GM19351 (cell line): ENCODE data around the gene LIMS1.
"Not testable (repeated sequence)": the region's sequence is repeated elsewhere in the genome, so short reads cannot be mapped to it uniquely, and the experiment has no call there.

ENCODE experiments used
- ATAC-seq: cut with Tn5 transposase; IDR thresholded peaks from one replicate; pipeline ENCODE4 v1.9.1; 2021; ENCODE audit warnings: mild to moderate bottlenecking, moderate library complexity; ENCODE audit not compliant: unreplicated experiment

LIMS1 gene

GRCh38 chr2:108548208-108549003, 14.1 kb downstream of the LIMS1 start:
- no peak for ATAC-seq

GRCh38 chr2:108552566-108552965, 18.3 kb downstream of the LIMS1 start:
- no peak for ATAC-seq

GRCh38 chr2:108553209-108553919, 19.1 kb downstream of the LIMS1 start:
- no peak for ATAC-seq

- no peak for ATAC-seq
Measured at GRCh38 chr2:108554528-108554927, 20.3 kb downstream of the LIMS1 start.

- no peak for ATAC-seq
Measured at GRCh38 chr2:108555572-108555971, 21.3 kb downstream of the LIMS1 start.

GRCh38 chr2:108556581-108556980, 22.3 kb downstream of the LIMS1 start:
- ATAC-seq = not testable (repeated sequence)

- ATAC-seq = no peak
Measured at GRCh38 chr2:108560241-108560811, 26.1 kb downstream of the LIMS1 start.

- peak; percentile 45 for ATAC-seq
Measured at GRCh38 chr2:108560895-108561530, 26.7 kb downstream of the LIMS1 start.

DNA sequence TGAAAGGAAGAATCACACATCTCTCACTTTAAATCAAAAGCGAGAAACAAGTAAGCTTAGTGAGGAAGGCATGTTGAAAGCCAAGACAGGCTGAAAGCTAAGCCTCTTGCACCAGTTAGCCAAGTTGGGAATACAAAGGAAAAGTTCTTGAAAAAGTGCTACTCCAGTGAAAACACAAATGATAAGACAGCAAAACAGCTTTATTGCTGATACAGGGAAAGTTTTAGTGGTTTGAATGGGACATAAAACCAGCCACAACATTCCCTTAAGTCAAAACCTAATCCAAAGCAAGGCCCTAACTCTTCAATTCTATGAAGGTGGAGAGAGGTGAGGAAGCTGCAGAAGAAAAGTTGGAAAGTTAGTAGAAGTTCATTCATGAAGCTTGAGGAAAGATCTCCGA, 28.0 kb downstream of the LIMS1 start:
- no peak for ATAC-seq

GRCh38 chr2:108564510-108564909, 30.2 kb downstream of the LIMS1 start:
- no peak for ATAC-seq

DNA sequence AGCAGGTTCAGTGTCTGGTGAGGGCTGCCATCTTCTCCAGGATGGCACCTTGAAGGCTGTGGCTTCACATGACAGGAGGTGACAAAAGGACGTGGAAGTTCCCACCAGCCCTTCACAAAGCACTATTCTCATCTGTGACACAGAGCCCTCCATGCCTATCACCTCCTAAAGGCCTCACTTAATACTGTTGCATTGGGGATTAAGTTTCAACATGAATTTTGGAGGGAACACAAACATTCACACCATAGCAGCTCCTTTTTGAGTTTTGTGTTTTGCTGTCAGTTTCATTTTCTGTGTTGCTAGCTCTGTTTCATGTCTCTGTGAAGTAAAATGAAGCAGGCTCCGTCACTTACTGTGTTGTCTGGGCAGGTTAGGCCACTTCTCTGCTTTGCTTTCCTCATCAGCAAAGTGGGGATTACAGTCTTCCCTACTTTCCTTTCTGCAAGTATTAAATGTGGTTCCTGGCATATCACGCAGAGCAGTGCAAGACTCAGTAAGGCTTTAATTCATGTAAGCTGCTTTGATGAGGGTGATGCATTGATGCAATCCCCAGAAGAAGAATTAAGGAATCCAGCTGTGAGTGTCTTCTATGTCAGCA, 31.6 kb downstream of the LIMS1 start:
- ATAC-seq = peak; percentile 81

DNA sequence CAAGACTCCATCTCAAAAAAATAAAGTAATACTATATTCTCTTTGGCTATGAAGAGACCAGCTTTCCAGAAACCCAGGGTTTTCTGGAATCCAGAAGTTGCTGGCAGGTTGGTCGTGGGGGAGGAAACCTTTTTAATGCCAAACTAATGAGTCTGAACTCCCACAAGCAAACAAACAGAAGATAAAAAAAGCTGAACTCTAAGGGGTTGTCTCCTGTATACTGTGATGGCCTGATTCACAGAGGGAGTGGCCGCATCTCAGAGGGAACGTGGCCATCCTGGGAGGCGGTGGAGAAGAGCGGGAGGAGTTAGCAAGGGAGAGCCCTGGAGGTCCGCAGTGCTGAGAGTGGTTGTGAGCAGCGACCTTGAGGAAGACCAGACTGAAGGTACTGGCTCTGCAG, 36.1 kb downstream of the LIMS1 start:
- ATAC-seq = no peak

DNA sequence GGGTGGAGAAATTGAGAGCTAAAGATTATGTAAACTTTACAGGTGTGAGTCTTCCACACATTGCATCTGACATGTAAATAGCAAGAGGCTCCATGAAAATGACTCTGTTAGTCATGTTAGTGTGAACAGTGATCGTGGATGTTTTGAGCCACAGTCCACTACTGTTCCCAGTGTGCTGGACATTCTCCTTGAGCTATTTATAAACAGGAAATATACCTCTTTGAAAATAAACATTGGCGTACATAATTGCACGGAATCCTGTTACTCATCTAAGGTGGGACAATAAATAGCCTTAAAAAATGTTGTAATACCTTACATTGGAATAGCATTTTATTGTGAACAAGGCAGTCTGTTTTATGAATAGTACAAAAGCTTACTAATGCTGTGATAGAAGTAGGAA, 37.0 kb downstream of the LIMS1 start:
- no peak for ATAC-seq

- ATAC-seq = no peak
Measured at GRCh38 chr2:108573061-108573460, 38.8 kb downstream of the LIMS1 start.

DNA sequence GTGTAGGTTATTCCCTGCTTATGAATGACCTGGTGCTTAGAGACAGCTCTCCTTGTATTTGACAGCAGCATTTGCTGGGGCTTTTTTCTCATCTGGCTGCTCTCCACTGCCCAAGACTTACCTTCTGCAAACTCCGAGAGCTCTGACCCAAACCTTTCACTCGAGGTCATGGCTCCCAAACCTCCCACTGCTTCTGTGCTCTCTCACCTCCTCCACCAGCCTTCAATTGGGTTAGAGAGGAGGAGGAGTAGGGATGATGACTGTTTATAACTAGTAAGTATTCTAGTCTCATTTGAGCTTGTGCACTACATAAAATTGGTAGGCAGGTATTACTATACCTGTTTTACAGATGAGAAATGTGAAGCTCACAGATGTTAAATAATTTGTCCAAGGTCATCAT, 40.1 kb downstream of the LIMS1 start:
- no peak for ATAC-seq

- peak; percentile 79 for ATAC-seq
Measured at GRCh38 chr2:108575132-108575966, 41.1 kb downstream of the LIMS1 start.

GRCh38 chr2:108577099-108577498, 42.8 kb downstream of the LIMS1 start:
- no peak for ATAC-seq

DNA sequence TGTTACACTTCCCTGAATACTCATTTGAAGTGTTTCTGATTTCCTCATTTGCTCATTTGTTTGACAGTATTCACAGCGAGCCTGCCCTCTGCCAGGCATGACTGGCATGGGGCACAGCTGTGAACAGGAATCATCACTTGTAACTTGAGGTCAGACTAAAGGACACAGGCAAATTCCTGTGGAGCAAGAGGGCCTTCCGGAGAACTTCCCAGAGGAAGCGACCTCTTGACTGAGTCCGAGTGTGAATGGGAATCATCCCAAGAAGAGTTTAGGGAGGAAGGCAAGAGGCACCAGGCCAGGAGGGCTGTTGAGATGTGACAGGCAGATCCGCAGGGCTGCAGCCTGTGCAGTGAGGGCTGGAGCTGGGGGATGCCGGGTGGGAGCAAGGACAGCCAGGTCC, 45.4 kb downstream of the LIMS1 start:
- no peak for ATAC-seq

DNA sequence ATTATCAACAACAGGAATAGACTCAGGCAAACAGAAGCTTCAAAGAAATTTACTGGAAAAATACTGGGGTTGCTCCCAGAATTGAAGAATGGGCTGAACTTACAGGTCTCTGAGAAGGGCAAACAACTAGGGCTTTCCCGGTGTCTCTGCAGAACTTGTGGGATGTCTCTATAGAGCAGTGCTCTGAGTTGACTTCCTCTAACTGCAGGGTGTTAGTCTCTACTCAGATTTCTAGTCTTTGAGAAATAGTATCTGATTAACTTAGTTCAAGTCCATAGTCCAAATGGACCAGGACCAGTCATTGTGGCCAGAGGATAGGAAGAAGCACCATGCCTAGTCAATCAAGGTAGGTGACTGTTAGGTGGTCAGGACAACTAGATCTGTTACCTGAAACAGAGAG, 45.8 kb downstream of the LIMS1 start:
- ATAC-seq = no peak

DNA sequence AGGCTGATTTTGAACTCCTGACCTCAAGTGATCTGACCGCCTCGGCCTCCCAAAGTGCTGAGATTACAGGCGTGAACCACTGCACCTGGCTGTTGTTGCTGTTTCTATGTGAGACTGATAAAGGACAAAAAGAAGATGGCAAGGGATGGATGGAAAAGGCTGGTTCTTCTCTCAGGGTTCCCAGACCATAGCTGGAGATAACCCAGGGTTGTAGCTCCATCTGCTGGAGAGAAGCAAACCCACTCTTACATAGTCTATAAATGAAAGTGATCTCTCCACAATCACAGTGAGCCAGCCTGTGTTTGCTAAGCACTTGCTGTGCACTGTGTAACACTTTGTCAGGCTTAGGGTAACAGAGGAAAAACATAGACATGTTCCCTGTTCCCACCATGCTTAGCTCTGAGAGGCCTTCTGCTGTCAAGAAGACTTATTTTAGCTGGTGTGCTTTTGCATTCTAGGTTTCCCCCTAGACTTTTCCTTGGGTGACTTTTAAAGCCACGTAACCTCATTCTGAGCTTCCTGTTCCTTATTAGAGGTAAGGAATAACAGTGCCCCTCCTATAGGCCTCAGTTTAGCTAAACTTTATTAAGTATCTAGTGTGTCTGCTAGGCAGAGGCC, 49.7 kb downstream of the LIMS1 start:
- peak; percentile 83 for ATAC-seq
